NOMO-1 treated with dmso at 0.1 percent for 144 hours (cell line): ENCODE data around the gene SRRD.

ENCODE experiments used
- DNase-seq: peaks from one replicate; lab custom pipeline; 2025; ENCODE audit not compliant: unreplicated experiment; lab: John Stamatoyannopoulos, UW

The SRRD gene

DNA sequence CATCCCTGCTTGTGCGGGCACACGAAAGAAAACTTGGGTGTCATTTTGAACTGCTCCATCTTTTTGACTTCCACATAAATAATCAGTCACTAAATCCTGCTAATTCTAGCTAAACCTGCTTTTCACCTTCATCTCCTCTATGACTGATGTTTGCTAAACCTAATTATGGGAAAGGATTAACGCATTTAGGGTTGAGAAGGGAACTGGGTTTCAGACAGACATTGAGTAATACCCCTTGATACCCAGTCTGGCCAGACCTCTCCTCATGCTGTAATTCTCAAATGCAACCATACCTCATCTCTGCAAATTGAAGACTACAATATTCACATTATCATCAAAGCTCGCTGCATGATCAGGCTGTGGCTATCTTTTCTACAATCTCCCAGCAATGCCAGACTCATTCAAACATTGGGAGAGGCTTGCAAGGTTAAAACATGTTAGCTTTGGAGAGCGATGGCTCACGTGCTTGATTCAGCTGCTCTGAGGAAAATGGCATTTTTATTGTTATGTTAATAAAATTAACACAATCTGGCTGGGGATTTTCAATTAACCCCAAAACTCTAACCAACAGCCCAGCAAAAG lies 2.5 kb upstream of the SRRD start:
- no peak for DNase-seq

DNA sequence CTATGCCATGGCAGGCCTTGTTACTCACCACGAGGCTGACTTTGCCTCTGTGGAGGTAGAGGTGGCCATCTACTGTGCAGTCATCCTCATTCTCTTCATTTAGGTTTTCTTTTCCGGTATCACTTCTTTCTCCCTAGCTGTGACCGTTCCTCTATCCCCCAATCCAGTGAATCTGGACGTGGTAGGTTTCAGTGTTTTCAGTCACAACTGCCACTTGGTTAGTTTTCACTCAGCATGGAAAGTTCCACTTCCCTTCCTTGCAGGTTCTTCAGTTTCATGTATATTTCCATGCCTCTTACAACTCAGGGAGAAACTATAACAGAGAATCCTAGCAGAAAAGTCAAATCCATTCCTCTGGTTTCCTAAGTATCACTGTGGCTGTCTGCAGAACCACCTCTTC lies 2.0 kb upstream of the SRRD start:
- no peak for DNase-seq

DNA sequence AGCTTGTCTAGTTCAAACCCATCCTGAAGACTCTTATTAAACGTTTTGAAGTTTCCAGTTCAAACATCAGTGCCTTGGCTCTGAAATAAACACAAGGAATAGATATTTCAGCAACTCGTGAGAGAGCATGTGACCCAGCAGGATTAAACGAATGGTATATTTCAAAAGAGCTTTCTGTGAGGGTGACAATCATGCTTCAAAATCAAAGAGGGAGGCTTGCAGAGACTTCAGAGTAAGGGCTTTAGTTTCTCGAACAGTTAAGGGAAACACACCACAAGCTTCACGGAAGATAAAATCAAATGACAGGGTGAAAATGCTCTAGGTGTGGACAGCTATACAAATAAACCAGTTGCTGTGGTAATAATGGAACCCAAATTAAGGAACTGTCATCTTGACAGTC lies 1.5 kb upstream of the SRRD start:
- no peak for DNase-seq

DNA sequence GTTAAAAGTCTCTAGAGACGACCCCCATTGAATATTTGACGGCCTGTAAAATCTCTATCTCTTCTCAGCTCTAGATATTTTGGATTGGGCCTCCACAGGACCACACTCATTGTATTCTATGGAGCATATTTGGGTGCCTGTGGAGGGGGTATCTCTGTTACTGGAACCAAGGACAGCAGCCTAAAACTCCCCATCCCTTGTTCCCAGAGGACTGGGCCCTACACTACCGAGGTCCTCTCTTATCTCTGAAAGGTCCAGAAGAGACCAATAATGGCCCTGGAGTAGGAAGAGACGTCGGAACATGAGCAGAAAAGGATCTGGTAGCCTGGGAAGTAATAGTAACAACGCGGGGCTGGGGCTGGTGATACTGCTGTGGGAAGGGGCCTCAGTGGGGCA lies 636 bp upstream of the SRRD start:
- no peak for DNase-seq

DNA sequence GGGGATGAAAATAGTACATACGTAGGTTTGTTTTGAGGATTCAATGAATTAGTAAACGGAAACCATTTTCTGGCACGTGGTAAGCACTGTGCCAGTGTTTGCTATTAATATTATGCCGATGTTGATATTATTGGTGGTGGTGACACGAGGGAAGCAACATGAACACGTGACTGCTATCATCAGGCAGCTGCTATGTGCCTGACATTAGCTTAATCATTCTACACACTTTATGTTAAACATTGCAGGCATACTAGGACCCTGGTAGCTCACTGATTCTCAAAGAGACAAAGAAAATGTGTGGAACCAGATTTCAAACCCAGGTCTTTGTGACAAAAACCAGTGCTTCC lies 656 bp downstream of the SRRD start:
- DNase-seq: no peak

DNA sequence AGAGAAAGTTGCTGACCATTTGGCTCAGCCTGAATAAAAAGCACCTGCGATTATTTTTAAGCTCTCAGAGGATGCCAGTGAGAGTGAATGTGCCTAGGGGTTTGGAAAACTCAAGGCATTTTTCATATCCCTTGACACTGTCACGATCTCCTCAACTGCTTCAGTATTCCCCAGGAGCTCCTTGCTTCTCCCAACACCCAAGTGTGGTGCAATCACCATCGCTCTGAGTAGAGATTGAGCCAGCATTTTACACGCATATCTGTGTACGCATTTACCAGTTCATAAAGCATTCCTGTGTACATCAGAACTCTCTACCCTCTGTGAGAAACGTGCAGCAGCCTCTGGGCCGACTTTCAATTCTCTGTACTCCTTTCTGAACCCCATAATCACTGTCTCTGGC lies 1.3 kb downstream of the SRRD start:
- DNase-seq: no peak

DNA sequence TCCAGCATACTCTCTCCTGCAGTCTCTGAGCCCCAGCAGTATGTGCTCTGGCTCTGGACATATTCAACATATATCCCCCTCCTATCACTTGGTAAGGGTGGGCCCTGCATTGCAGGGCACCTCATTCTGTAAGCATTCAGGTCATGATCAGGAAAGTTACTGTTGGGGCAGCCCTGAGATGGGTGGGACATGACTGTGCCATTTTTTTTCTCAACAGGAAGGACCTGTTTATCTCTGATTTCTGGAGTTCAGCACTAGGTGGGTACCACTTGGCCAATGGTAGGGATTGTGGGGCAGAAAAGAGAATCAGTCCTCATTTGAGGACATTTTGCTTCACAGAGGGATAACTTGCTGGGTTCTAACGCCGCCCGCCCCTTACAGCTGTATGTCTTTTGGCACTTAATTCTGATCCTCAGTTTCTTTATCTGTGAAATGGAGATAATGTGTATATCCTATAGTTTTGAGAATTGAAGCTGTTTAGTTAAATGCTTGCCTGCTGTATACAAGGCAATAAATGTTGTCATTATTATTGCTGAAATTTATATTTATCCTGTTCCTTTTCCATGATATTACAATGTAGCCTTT lies 2.2 kb downstream of the SRRD start:
- no peak for DNase-seq

DNA sequence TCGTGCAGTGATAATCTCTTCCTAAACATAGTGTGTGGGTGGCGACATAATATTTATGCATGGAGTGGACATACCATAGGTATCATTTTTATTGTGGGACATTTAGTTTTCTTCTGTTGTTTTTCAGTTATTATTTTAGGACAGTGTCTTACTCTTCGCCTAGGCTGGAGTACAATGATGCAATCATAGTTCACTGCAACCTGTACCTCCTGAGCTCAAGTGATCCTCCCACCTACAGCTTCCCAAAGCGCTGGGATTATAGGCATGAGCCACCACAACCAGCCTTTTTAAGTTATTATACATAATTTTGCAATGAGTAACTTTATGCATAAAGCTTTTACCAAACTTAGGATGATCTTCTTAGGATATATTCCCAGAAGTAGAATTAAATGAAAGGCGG lies 2.7 kb downstream of the SRRD start:
- no peak for DNase-seq

DNA sequence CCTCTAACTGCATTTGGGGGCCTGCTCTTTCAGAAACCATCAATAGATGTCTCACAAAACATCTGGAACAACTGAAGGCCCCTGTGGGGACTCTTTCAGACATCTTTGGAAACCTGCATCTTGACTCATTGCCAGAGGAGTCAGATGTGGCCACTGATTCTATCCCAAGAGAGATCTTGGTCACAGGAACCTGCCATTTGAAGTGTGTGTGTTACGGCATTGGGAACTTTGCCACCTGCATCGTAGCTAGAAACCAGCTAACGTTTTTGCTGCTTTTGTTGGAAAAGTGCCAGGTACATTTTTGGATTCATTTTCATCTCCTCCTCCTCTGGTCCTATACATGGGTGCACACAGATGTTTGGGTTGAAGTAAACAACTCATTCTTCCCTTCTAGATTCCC lies 4.3 kb downstream of the SRRD start:
- no peak for DNase-seq

DNA sequence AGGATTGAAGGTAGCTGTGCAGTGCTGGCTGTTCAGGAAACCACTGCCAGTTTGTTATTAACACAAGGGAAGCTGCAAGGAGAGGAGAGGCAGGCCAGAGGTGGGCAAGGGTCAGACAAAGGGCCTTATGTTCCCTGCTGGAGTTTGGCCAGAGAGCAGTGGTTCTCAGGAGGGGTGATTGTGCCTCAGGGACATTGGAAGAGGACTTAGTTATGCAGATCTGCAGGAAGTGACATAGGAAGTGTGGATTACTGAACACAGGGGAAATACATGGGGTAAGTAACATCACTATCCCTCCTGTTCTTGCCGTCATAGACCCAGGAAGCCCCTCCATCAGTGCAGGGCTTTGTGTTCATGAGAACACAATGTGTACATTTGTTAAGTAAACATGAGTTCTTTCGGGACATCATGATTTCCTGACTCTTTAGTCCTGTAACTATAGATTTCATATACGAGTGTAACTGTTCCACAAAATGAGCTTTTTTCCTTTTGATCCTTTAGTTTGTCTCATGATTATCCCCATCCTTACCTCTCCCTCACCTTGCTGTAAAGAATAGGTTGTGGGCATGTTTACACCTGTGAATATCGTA lies 5.9 kb downstream of the SRRD start:
- no peak for DNase-seq

DNA sequence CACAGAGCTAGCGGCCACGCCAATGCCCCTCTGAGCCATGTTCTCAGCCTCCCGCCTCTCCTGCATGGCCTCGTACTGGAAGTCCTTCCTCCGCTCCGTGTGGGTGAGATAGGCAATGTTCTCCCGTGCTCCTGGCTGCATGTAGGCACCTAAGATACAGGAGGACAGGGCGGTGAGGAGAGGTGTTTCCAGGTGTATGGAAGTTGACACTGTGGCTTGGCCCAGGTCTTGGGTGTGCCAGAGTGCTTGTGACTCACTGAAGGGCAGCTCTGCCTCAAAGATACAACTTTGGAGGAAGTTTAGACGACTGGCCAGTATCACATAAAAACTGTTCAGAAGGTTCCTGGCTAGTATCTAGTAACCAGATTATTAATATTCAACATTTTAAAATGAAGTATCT lies 8.5 kb downstream of the SRRD start:
- DNase-seq: no peak

DNA sequence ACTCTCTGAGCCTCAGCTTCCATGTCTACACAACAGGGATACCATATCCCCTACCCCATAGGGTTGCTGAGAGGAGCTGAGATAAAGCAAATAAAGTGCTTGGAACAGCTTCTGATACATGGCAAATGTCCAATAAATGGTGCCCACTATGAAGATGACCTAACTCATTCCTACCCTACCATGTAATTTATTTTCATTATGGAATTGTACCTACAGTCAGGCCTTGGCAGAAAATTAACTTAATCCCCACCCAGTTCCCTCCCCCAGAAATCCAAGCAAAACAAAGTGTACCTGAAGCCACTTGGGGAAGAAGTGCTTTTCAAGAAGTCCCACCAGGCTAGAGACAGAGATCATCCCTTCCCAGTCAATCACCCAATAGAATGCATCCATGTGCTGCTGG lies 10.8 kb downstream of the SRRD start:
- DNase-seq: no peak

DNA sequence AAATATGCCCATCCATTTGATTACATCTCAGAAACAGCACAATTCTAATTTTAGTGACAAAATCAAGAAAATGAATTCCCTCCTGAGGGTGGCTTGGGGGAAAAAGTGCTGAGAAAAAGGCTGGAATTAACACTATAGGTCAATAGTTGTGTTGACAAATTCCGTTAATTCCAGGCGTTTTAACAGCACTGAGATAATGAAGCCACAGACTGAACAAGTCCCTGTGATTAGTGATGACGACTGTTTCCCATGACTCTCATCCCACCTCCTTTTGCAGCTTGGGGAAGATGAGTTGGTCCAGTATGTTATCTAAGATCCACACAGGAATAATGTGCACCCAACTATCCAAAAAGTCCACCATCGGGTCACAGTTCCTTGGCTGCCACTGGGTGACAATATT lies 12.8 kb downstream of the SRRD start:
- no peak for DNase-seq

DNA sequence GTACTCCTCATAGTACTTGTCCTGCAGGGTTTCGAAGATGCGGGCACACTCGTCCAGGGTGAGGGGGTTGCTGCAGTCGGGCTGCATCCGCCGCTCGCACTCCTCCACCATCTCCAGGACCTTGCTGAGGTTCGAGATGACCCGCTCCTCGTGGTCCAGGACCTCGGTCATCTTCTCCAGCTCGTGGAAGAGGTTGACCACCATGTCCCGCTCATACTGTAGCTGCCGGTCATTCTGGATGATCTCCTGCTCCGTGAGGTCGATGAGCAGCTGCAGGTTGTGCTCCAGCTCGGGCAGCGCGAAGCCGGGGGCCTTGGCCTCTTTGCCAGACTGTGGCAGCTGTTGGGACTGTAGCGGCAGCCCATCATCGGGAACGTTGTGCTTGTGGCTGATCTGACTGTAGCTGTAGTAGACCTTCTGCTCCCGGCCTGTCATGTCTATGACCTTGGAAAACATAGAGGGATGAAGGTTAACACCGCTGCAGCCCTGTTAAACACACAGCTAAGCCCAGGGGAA lies 15.6 kb downstream of the SRRD start:
- no peak for DNase-seq

DNA sequence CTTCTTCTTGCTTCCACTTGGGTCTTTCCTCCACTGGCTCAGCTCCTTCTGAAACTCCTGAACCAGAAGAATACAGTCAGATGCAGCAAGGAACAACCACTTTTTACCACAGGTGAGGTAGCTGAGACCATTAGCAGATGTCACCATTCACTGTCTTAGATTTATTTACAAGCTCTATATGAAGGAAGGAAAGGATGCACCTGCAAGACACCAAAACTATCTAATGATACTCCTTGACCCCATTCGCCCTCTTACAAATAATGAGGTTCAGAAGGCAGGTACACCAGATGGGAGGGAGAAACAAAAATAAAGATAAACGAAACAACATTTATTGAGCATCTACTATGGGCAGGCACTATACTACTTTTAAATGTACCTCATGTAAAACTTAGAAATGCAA lies 18.3 kb downstream of the SRRD start:
- no peak for DNase-seq

DNA sequence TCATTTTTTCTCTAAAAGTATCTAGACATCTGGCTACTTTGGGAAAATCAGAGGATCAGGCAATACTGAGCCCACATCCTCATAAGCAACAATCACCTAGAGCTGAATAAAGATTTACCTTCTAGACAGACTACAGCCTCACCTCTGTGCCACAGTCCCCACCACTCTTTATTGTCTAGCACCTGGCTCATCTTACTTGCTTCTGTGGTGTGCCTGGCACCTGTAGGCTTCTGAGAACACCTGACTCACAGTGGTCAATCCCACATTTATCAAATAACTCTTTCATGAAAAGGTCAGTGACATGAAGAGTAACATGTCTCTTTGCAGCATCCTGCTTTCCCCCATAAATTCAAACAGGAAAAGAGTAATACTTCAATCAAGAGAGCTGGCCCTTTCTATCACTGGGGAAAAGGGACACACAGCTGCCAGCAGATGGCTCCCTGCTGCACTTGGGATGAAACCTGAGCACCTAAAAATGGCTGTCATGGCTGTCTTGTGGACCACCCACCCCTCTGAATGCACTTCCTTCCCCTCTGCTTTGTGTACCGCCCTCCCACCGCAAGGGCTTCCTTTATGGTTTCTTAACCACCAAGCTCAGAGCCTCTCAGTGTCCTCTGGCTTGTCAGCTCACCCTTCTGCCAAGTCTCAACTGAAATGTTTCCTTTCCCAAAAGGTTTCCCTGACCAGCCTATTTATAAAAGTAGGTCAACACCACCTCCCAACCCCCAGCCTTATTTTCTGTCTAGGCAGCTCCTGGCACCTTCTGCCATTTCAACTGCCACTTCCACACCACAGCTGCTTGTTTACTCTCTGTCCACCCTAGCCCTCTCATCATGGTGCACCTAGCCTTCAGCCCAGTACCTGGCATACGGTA lies 19.2 kb downstream of the SRRD start:
- DNase-seq: peak; percentile 80

DNA sequence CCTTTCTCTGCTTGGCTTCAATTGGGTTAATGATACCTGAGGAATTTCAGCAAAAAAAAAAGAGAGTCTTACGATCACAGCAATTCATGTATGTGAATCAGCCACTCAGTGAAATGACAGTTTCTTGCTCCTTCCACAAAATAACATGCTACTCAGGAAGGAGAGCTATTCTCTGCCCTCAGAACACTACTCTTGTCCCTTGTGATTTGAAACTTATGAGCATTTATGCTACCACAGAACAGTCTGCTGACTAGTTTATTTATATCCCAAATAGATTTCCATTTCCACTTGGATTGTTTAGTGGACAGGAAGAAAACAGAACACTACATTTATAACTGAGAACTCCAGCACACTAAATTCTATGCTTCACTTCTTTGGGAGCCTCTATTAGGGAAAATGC lies 20.1 kb downstream of the SRRD start:
- DNase-seq: no peak

DNA sequence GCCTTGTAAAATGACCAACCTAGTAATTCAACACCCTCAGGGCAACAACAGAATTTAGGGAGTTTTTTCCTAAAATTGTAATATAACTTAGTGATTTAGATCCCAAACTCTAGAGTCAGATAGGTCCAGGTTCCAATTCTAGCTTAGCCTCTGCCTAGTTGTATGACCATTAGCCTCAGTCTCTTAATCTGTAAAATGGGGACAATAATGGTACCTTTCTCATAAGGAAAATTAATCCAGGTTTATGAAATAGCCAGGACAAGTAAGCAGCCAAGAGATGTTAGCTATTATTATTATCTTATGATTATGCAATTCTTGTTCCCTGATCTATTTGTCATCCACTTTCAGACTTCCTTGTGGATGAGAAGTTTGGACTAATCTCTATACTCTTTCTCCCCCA lies 24.5 kb downstream of the SRRD start:
- no peak for DNase-seq

DNA sequence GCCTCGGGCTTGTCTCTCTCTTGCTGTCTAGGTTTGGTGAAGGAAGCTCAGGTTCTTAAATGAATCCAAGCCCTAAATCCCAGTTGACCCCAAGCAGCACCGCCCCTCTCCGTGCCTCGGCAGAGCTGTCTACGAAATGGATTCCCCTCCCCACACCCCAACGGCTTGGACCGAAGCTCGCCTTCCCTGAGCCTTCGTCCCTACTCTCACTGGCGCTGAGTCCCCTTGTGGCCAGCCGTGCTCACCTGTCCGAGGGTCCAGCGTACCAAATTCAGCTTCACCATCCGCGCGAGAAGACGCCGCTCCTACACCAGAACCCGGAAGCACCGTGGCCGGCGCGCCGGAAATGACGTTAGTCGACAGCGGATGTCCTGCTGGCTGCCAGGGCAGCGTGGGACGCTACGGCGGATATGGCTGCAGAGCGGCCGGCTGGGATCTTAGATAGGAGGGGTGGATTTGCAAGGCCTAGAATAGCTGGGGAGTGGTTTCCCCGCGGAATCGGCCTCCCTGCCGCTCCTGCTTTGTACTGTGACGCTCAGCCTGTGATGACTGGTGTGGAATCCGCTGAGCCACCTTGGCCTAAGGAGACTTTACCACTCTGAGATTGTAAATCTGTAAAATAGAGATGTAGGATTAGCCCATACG lies 28.6 kb downstream of the SRRD start, which contains the start of gene TFIP11:
TFIP11 (minus strand) TSS at position 325 of the 645 bp plus-strand sequence. CDS start 2,201 bp downstream, outside the sequence.
- peak; percentile 70 for DNase-seq

DNA sequence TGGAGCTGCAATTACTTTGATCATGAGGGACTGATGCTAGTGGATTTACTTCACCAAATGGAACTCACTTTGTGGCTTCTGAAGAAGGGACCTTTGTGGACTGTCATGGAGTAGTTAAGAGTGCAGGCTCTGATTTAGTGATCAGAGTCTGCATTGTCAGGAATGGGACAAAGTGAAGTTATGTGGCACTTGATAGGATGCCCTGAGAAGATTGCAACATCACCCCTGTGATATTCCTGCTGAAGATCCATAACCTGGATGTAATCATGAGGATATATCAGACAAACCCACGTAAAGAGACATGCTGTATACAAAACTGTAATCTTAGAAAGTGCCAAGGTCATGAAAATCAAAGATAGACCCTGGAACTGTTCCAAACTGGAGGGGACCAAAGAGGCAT lies 30.2 kb downstream of the SRRD start:
- no peak for DNase-seq

DNA sequence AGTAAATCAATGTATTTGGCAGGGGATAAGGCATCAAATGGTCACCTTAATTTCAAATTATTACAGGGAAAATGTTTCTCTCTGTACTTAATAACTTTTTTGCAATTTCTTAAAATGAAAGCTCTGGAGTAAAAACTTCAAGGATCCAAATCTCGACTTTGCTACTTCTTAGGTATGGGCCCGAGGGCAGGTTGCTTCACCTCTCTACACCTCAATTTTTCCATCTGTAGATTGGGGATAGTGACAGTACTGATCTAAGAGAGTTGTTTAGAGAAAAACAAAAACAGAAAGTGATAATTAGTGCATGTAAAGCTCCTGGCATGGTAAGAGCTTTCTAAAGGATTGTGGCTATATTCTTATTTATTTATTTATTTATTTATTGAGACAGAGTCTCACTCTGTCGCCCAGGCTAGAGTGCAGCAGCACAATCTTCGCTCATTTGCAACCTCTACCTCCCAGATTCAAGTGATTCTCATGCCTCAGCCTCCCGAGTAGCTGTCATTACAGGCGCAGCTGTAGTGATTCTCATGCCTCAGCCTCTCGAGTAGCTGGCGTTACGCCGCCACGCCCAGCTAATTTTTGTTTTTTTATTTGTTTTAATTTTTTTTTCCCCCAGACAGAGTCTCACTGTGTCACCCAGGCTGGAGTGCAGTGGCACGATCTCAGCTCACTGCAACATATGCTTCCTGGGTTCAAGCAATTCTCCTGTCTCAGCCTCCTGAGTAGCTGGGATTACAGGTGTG lies 30.9 kb downstream of the SRRD start:
- no peak for DNase-seq
